ENCODE measurements around the gene HNF4A. TPM values are rescaled to one million over a fixed set of nuclear protein-coding genes. Genes with fewer than 3 reads are reported as not detected.

Gene HNF4A
- total RNA-seq, 2 experiments from 2014 or later: not detected

DNA sequence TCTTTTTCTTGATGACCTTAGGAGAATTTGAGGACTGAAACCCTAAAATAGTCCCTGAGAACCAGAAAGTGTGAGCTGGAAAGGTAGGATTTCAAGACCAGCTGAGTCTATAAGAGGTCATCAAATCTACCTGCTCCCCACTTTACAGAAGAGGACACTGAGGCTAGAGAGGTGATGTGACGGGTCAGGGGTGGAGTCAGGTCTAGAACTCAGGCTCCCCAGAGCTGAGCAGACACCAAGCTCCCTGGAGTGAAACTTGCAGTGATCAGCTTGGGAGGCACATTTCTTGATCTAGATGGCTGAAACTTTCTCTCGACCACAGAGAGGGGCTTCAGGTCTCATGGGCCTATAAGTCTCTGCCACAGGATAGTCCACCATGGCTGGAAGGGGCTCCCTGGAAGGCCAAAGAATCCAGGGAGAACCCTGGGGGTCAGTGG is 55.1 kb downstream of the HNF4A start:
- intact Hi-C loops (cut with DNase I, micrococcal nuclease): no loop called here
- H3K4me1 Mint-ChIP-seq (ENCODE audit: low read depth): no peaks in the 10 kb centered on the region
- peaks cover 17% of the 10 kb centered on the region for H3K27me3 Mint-ChIP-seq
- CTCF ChIA-PET: no interaction called here
- no peak for ATAC-seq (ENCODE audit: poor library complexity)
- no peak overlapping the region for H3K4me3 ChIP-seq (ENCODE audit: low read length)
- H3K36me3 Mint-ChIP-seq (ENCODE audit: low read depth): no peaks in the 10 kb centered on the region
- H3K27ac ChIP-seq (ENCODE audit: low read depth in 1 of 2, low read length in 2 of 2): no peak overlapping the region
- no peak overlapping the region for H3K4me3 Mint-ChIP-seq
- H3K9me3 Mint-ChIP-seq: no peaks in the 10 kb centered on the region
- DNase-seq: no peak
- TF ChIP-seq, protein P1, sequence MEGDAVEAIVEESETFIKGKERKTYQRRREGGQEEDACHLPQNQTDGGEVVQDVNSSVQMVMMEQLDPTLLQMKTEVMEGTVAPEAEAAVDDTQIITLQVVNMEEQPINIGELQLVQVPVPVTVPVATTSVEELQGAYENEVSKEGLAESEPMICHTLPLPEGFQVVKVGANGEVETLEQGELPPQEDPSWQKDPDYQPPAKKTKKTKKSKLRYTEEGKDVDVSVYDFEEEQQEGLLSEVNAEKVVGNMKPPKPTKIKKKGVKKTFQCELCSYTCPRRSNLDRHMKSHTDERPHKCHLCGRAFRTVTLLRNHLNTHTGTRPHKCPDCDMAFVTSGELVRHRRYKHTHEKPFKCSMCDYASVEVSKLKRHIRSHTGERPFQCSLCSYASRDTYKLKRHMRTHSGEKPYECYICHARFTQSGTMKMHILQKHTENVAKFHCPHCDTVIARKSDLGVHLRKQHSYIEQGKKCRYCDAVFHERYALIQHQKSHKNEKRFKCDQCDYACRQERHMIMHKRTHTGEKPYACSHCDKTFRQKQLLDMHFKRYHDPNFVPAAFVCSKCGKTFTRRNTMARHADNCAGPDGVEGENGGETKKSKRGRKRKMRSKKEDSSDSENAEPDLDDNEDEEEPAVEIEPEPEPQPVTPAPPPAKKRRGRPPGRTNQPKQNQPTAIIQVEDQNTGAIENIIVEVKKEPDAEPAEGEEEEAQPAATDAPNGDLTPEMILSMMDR (IDR thresholded peaks at IDR 0.05): no peak
- H3K27ac Mint-ChIP-seq: no peak overlapping the region
- H3K4me1 ChIP-seq (ENCODE audit: insufficient read depth, low read length): no peaks in the 10 kb centered on the region
- no peaks in the 10 kb centered on the region for H3K36me3 ChIP-seq (ENCODE audit: insufficient read depth, low read length)
- POLR2A ChIA-PET: no interaction called here
- H3K9me3 ChIP-seq (ENCODE audit: control insufficient read depth in 1 of 2, insufficient read depth in 1 of 2, low read length in 2 of 2): no peaks in the 10 kb centered on the region
- no peaks in the 10 kb centered on the region for H3K27me3 ChIP-seq (ENCODE audit: control insufficient read depth in 1 of 2, insufficient read depth in 2 of 2, low read length in 2 of 2)

DNA sequence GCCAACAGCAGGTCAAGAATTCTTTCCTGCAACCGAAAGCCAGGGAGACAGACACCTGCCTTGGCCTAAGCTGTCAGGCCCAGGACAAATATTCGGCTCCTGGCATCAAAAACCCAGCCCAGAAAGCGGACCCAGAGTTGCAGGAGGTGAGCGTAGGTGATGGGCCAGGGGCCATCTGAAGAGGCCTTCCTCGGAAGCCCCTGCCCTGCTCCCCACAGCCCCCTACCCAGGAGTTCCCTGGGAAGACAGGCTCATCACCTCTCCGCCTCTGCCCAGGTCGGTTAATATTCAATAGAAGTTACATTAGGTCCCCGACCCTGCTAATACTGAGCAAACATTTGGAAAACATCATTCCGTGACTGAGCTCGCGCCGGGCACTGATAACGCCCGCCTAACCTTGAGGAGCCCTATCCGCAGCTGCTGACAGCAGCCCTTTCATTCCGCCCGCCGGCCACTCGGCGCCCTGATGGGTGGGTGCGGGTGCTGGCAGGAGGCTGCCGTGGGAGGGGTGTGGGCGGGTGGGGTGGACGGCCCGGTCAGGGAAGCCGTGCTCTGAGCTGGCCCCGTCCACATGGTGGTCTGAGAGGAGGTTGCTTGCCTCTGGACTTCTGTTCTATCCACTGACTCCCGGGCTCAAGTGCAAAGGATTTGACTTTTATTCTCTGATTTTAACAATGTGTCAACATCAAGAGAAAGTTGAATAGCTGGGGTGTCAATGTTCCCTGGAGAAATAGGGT is 55.7 kb downstream of the HNF4A start:
- no peaks in the 10 kb centered on the region for H3K27me3 ChIP-seq (ENCODE audit: control insufficient read depth in 1 of 2, insufficient read depth in 2 of 2, low read length in 2 of 2)
- H3K36me3 ChIP-seq (ENCODE audit: insufficient read depth, low read length): no peaks in the 10 kb centered on the region
- no peaks in the 10 kb centered on the region for H3K36me3 Mint-ChIP-seq (ENCODE audit: low read depth)
- no peaks in the 10 kb centered on the region for H3K4me1 ChIP-seq (ENCODE audit: insufficient read depth, low read length)
- intact Hi-C loops (cut with DNase I, micrococcal nuclease): no loop called here
- POLR2A ChIA-PET: no interaction called here
- H3K4me1 Mint-ChIP-seq (ENCODE audit: low read depth): no peaks in the 10 kb centered on the region
- ATAC-seq (ENCODE audit: poor library complexity) (no peak), DNase-seq (no peak)
- CTCF ChIA-PET: no interaction called here
- peaks cover 21% of the 10 kb centered on the region for H3K27me3 Mint-ChIP-seq
- no peaks in the 10 kb centered on the region for H3K9me3 ChIP-seq (ENCODE audit: control insufficient read depth in 1 of 2, insufficient read depth in 1 of 2, low read length in 2 of 2)
- no peak overlapping the region for H3K4me3 Mint-ChIP-seq
- TF ChIP-seq, protein P1 (IDR thresholded peaks at IDR 0.05): no peak
- H3K4me3 ChIP-seq (ENCODE audit: low read length): no peak overlapping the region
- no peak overlapping the region for H3K27ac Mint-ChIP-seq
- H3K9me3 Mint-ChIP-seq: no peaks in the 10 kb centered on the region
- H3K27ac ChIP-seq (ENCODE audit: low read depth in 1 of 2, low read length in 2 of 2): no peak overlapping the region

- ATAC-seq (ENCODE audit: poor library complexity): no peak
- CTCF ChIA-PET: no interaction called here
- Mint-ChIP-seq H3K9me3 (no peaks in the 10 kb centered on the region), H3K36me3 (ENCODE audit: low read depth) (no peaks in the 10 kb centered on the region), H3K4me3 (no peak overlapping the region), H3K27me3 (peaks cover 25% of the 10 kb centered on the region), H3K27ac (no peak overlapping the region), H3K4me1 (ENCODE audit: low read depth) (no peaks in the 10 kb centered on the region)
- intact Hi-C loops (cut with DNase I, micrococcal nuclease): no loop called here
- Histone ChIP-seq H3K27ac (ENCODE audit: low read depth in 1 of 2, low read length in 2 of 2) (no peak overlapping the region), H3K4me1 (ENCODE audit: insufficient read depth, low read length) (no peaks in the 10 kb centered on the region), H3K36me3 (ENCODE audit: insufficient read depth, low read length) (no peaks in the 10 kb centered on the region), H3K9me3 (ENCODE audit: control insufficient read depth in 1 of 2, insufficient read depth in 1 of 2, low read length in 2 of 2) (no peaks in the 10 kb centered on the region), H3K27me3 (ENCODE audit: control insufficient read depth in 1 of 2, insufficient read depth in 2 of 2, low read length in 2 of 2) (no peaks in the 10 kb centered on the region), H3K4me3 (ENCODE audit: low read length) (no peak overlapping the region)
- TF ChIP-seq, protein P1 (IDR thresholded peaks at IDR 0.05): no peak
- DNase-seq: no peak
- POLR2A ChIA-PET: interaction anchor here (0.7 kb wide), 1 partner anchor 197 kb away, joined by 3 read pairs; no protein-coding TSS in a partner anchor
These were observed 56.4 kb downstream of the HNF4A start for GRCh38 chr20:44411757-44412401.

Data from CD4-positive, alpha-beta T cell (primary cell).